HCT116 (cell line): ENCODE data around the gene VAV1. TPM values are rescaled to one million over a fixed set of nuclear protein-coding genes. Genes with fewer than 3 reads are reported as not detected.

Experiments
- ATAC-seq: fragments of 200-7000 bp; cut with Tn5 transposase; 2 replicates; pipeline ENCODE4 v1.9.1; 2020; ENCODE audit warnings: mild to moderate bottlenecking, moderate library complexity
- BruUV-seq: library from RNA; stranded (reverse); fragments of 400-500 nt; replicated peaks from 2 replicates; lab custom pipeline; 2021; lab: Mats Ljungman, UMichigan
- CTCF ChIA-PET: fragments of 300-600 bp; sonication (Branson Sonifier 250); formaldehyde crosslinking; loops from one replicate; lab custom pipeline; 2021; ENCODE audit warnings: antibody characterized with exemption; lab: Charles Lee
- POLR2A ChIA-PET: fragments of 300-600, 350-600 bp; sonication (Branson Sonifier 250); formaldehyde crosslinking; loops from one replicate; lab custom pipeline; 2021; ENCODE audit warnings: antibody characterized with exemption; lab: Charles Lee
- RAD21 ChIA-PET, 2 experiments: fragments of 300-600 bp; sonication (Branson Sonifier 250); formaldehyde crosslinking; loops; one replicate each; lab custom pipeline; 2023; ENCODE audit warnings: low total read pairs in 2 of 2; ENCODE audit not compliant: uncharacterized antibody in 2 of 2, unreplicated experiment in 2 of 2, low non-redundant PET in 1 of 2; lab: Charles Lee
- DNase-seq: peaks from one replicate; pipeline ENCODE4 v3.0.0-alpha.2; 2010; ENCODE audit warnings: low read depth, low spot score
- H2AFZ ChIP-seq: fragments of 200-600 bp; shearing (Covaris generic), sonication (generic); 2 replicates; pipeline ENCODE4 v1.6.1; 2017; ENCODE audit warnings: low read depth, mixed run types, mixed read lengths, antibody characterized with exemption, low read length; ENCODE audit not compliant: poor library complexity, severe bottlenecking
- H3K27ac ChIP-seq: 2 replicates; pipeline ENCODE4 v1.5.1; 2012; ENCODE audit warnings: low read depth, low read length
- H3K27me3 ChIP-seq: fragments of 200-600 bp; sonication (generic); 2 replicates; pipeline ENCODE4 v1.6.1; 2016; ENCODE audit warnings: mixed run types, low read length, mixed read lengths; ENCODE audit not compliant: insufficient read depth
- H3K36me3 ChIP-seq, 2 experiments: fragments of 200-500 bp in 1 of 2; fragments of 200-600 bp in 1 of 2; sonication (Bioruptor generic) in 1 of 2; sonication (generic) in 1 of 2; 2 replicates each; pipeline versions ENCODE4 v1.5.1 to v1.6.1; 2014 to 2016; ENCODE audit warnings: low read length in 2 of 2, inconsistent platforms in 1 of 2, mixed read lengths in 1 of 2, mixed run types in 1 of 2; ENCODE audit not compliant: insufficient read depth in 2 of 2, control insufficient read depth in 1 of 2
- H3K4me1 ChIP-seq, 2 experiments: fragments of 200-600 bp in 1 of 2; sonication (generic) in 1 of 2; 2 replicates each; pipeline versions ENCODE4 v1.5.1 to v1.6.1; 2012 to 2017; ENCODE audit warnings: low read length in 2 of 2, inconsistent platforms in 1 of 2, mild to moderate bottlenecking in 1 of 2, mixed read lengths in 1 of 2, mixed run types in 1 of 2, moderate library complexity in 1 of 2; ENCODE audit not compliant: insufficient read depth in 2 of 2, control insufficient read depth in 1 of 2
- H3K4me2 ChIP-seq: fragments of 200-600 bp; sonication (generic); 2 replicates; pipeline ENCODE4 v1.6.1; 2017; ENCODE audit warnings: mixed run types, low read length, mixed read lengths
- H3K4me3 ChIP-seq, 2 experiments: fragments of 200-600 bp in 1 of 2; sonication (generic) in 1 of 2; replicated peaks in 1 of 2; 2 replicates each; pipeline ENCODE4 v1.5.1; 2011 to 2016; ENCODE audit warnings: low read length in 2 of 2, control low read depth in 1 of 2, low read depth in 1 of 2, mild to moderate bottlenecking in 1 of 2, mixed read lengths in 1 of 2, mixed run types in 1 of 2
- H3K79me2 ChIP-seq: fragments of 200-600 bp; sonication (generic); 2 replicates; pipeline ENCODE4 v1.6.1; 2017; ENCODE audit warnings: mild to moderate bottlenecking, mixed run types, low read length, moderate library complexity, mixed read lengths; ENCODE audit not compliant: insufficient read depth
- H3K9ac ChIP-seq: fragments of 200-600 bp; sonication (generic); 2 replicates; pipeline ENCODE4 v1.6.1; 2016; ENCODE audit warnings: low read length, mixed read lengths
- H3K9me2 ChIP-seq: fragments of 200-600 bp; sonication (generic), shearing (Covaris generic); 2 replicates; pipeline ENCODE4 v1.6.1; 2017; ENCODE audit warnings: mixed run types, mild to moderate bottlenecking, moderate library complexity; ENCODE audit not compliant: insufficient read depth
- H3K9me3 ChIP-seq, 2 experiments: fragments of 200-500 bp in 1 of 2; fragments of 200-600 bp in 1 of 2; sonication (Bioruptor generic) in 1 of 2; sonication (generic) in 1 of 2; 2 replicates each; pipeline ENCODE4 v1.6.1; 2014 to 2017; ENCODE audit warnings: low read length in 2 of 2, mixed read lengths in 2 of 2, inconsistent platforms in 1 of 2, low read depth in 1 of 2, mild to moderate bottlenecking in 1 of 2, mixed run types in 1 of 2, moderate library complexity in 1 of 2; ENCODE audit not compliant: control insufficient read depth in 1 of 2, insufficient read depth in 1 of 2
- H4K20me1 ChIP-seq: fragments of 200-600 bp; sonication (generic), shearing (Covaris generic); 2 replicates; pipeline ENCODE4 v1.6.1; 2017; ENCODE audit warnings: mixed run types, mild to moderate bottlenecking, moderate library complexity; ENCODE audit not compliant: insufficient read depth
- CTCF ChIP-seq, 3 experiments: fragments of 200-600 bp in 1 of 3; sonication (generic) in 1 of 3; IDR thresholded peaks in 2 of 3; conservative IDR thresholded peaks in 1 of 3; 2 replicates each; pipeline ENCODE4 v1.5.1; 2012 to 2017; ENCODE audit warnings: low read depth in 2 of 3, low read length in 2 of 3, antibody characterized with exemption in 1 of 3, borderline replicate concordance in 1 of 3, control low read depth in 1 of 3, mild to moderate bottlenecking in 1 of 3, mixed read lengths in 1 of 3, mixed run types in 1 of 3, moderate library complexity in 1 of 3; ENCODE audit not compliant: insufficient read depth in 1 of 3
- EGR1 ChIP-seq: IDR thresholded peaks from 2 replicates; pipeline ENCODE4 v1.6.1; 2012; ENCODE audit warnings: low read depth
- EZH2phosphoT487 ChIP-seq: fragments of 200-600 bp; IDR thresholded peaks from 2 replicates; pipeline ENCODE4 v1.6.1; 2018; ENCODE audit warnings: antibody characterized with exemption, borderline replicate concordance
- POLR2A ChIP-seq: IDR thresholded peaks from 2 replicates; pipeline ENCODE4 v1.7.0; 2011; ENCODE audit warnings: borderline replicate concordance; ENCODE audit not compliant: insufficient read depth, insufficient read length; ENCODE audit errors: extremely low read depth
- RAD21 ChIP-seq: IDR thresholded peaks from 2 replicates; pipeline ENCODE4 v1.6.1; 2012; ENCODE audit warnings: low read depth, mild to moderate bottlenecking
- REST ChIP-seq: IDR thresholded peaks from 2 replicates; pipeline ENCODE4 v1.6.1; 2012; ENCODE audit warnings: low read depth
- ZNF274 ChIP-seq: fragments of 200-500 bp; sonication (Bioruptor generic); IDR thresholded peaks from 2 replicates; pipeline ENCODE4 v1.6.1; 2014; ENCODE audit warnings: mild to moderate bottlenecking, low read depth, low read length, inconsistent platforms
- intact Hi-C: fragments of 100-400 bp; cut with micrococcal nuclease; formaldehyde crosslinking; loops from 2 replicates; pipeline ENCODE4 v1.10.0; 2022
- total RNA-seq: library from RNA; stranded (reverse); gene quantifications from one replicate; pipeline ENCODE4 v1.2.1, GENCODE V29; 2021; ENCODE audit not compliant: unreplicated experiment

VAV1 gene
- total RNA-seq, 1 experiment from 2014 or later, result 20.6 TPM

GRCh38 chr19:6813659-6814058 lies 41.2 kb downstream of the VAV1 start:
- no peak overlapping the region for H3K4me2 ChIP-seq
- no peak overlapping the region for H3K9ac ChIP-seq
- no peak for DNase-seq
- TF ChIP-seq CTCF (IDR thresholded peaks at IDR 0.05 in 2 of 3, conservative IDR thresholded peaks at IDR 0.05 in 1 of 3; ENCODE audit: borderline replicate concordance in 1 of 3, insufficient read depth in 1 of 3, low read depth in 2 of 3, low read length in 2 of 3), result no peak
- TF ChIP-seq RAD21, result no peak
- TF ChIP-seq EZH2phosphoT487, result no peak
- TF ChIP-seq REST, result no peak
- TF ChIP-seq EGR1, result no peak
- TF ChIP-seq POLR2A, result no peak
- no peak for TF ChIP-seq ZNF274
- ChIA-PET POLR2A (interaction anchor here (1.7 kb wide), 1 partner anchor 14 kb away, joined by 6 read pairs; no protein-coding TSS in a partner anchor), CTCF (no interaction called here), RAD21 (no interaction called here)
- H2AFZ ChIP-seq, result no peak overlapping the region
- no TSS peak for BruUV-seq
- H3K27me3 ChIP-seq, result no peaks in the 10 kb centered on the region
- H3K79me2 ChIP-seq, result no peaks in the 10 kb centered on the region
- H3K9me2 ChIP-seq, result no peaks in the 10 kb centered on the region
- intact Hi-C loops, result no loop called here
- H3K4me1 ChIP-seq, result peaks cover 0 to 9% of the 10 kb centered on the region in 2 experiments; a peak in 2 of 4 replicates
- H3K36me3 ChIP-seq, result no peaks in the 10 kb centered on the region
- H3K9me3 ChIP-seq, result no peaks in the 10 kb centered on the region; a peak in 1 of 4 replicates
- no peak overlapping the region for H3K4me3 ChIP-seq
- ATAC-seq, result no peak
- no peak overlapping the region for H3K27ac ChIP-seq
- H4K20me1 ChIP-seq, result no peaks in the 10 kb centered on the region
